Smooth muscle cell (in vitro differentiated cells): Measurements from ENCODE around the gene CCDC136. TPM values are rescaled to one million over a fixed set of nuclear protein-coding genes. Genes with fewer than 3 reads are reported as not detected.

Experiments
- DNase-seq: peaks from one replicate; lab custom pipeline; 2025; ENCODE audit not compliant: unreplicated experiment; lab: John Stamatoyannopoulos, UW
- H2AFZ ChIP-seq: fragments of 200-600 bp; sonication (generic); 2 replicates; pipeline ENCODE4 v1.6.0; 2016; ENCODE audit warnings: antibody characterized with exemption, low read depth, mild to moderate bottlenecking
- H3F3A ChIP-seq: fragments of 200-600 bp; sonication (generic); 2 replicates; pipeline ENCODE4 v1.6.0; 2017; ENCODE audit warnings: antibody characterized with exemption, low read depth
- H3K27ac ChIP-seq: fragments of 200-600 bp; sonication (generic); 2 replicates; pipeline ENCODE4 v1.5.1; 2016; ENCODE audit warnings: low read depth, mild to moderate bottlenecking
- H3K27me3 ChIP-seq: fragments of 200-600 bp; sonication (generic); 2 replicates; pipeline ENCODE4 v1.6.1; 2016; ENCODE audit warnings: low read depth, mild to moderate bottlenecking
- H3K36me3 ChIP-seq: fragments of 200-600 bp; sonication (generic); 2 replicates; pipeline ENCODE4 v1.5.1; 2016; ENCODE audit warnings: low read depth
- H3K4me1 ChIP-seq: fragments of 200-600 bp; sonication (generic); 2 replicates; pipeline ENCODE4 v1.5.1; 2016; ENCODE audit warnings: low read depth
- H3K4me2 ChIP-seq: fragments of 200-600 bp; sonication (generic); 2 replicates; pipeline ENCODE4 v1.6.0; 2016; ENCODE audit warnings: mild to moderate bottlenecking
- H3K4me3 ChIP-seq: fragments of 200-600 bp; sonication (generic); 2 replicates; pipeline ENCODE4 v1.5.1; 2016; ENCODE audit warnings: mild to moderate bottlenecking
- H3K79me2 ChIP-seq: fragments of 200-600 bp; sonication (generic); 2 replicates; pipeline ENCODE4 v1.6.0; 2016; ENCODE audit warnings: low read depth, mild to moderate bottlenecking
- H3K9ac ChIP-seq: fragments of 200-600 bp; sonication (generic); 2 replicates; pipeline ENCODE4 v1.6.0; 2016; ENCODE audit warnings: low read depth
- H3K9me3 ChIP-seq: fragments of 200-600 bp; sonication (generic); replicated peaks from 2 replicates; pipeline ENCODE4 v1.5.1; 2016; ENCODE audit warnings: low read depth
- H4K20me1 ChIP-seq: fragments of 200-600 bp; sonication (generic); 2 replicates; pipeline ENCODE4 v1.6.0; 2016; ENCODE audit warnings: low read depth
- WGBS: methylation state at CpG from one replicate; pipeline ENCODE4 v1.1.7; 2016; ENCODE audit warnings: low lambda C conversion rate; 5-methylcytosine and 5-hydroxymethylcytosine counted together
- polyA plus RNA-seq: library from polyadenylated mRNA; unstranded; fragments of >200 nt; fragmentation: Nextera tagmentation; extraction: Ambion mirVana; gene quantifications from 2 replicates; pipeline ENCODE4 v1.2.1, GENCODE V29; 2016
- total RNA-seq: library from RNA; depleted of rRNA; stranded (reverse); fragments of >200 nt; gene quantifications from 2 replicates; pipeline ENCODE4 v1.2.3, GENCODE V29; 2014
- TF ChIP-seq, protein P1 (sequence below): fragments of 200-600 bp; sonication (generic); IDR thresholded peaks from 2 replicates; pipeline ENCODE4 v1.5.1; 2017; ENCODE audit warnings: borderline replicate concordance, mild to moderate bottlenecking, antibody characterized with exemption; ENCODE audit not compliant: insufficient read depth, poor library complexity, severe bottlenecking

The CCDC136 gene
- total and polyA plus RNA-seq, 2 experiments from 2014 or later: 2.7 to 3.1 TPM

DNA sequence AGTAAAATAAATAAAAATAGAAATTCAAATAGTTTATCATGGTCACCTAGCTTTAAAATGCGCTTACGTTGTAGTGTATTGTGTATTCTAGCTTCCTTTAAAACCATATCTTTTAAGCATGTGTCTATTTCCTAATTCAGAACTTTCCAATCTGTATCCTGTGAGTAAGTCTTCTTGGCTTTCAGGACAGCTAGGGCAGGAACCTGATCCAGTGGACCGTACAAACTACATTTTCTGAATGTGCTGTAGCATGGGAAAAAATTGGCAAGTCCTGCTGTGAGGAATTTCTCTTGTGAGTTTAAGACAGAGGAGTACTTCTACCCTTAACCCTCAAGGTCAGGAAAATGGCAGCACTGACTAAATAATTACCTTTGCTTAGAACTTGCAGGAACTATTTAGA is 28.2 kb upstream of the CCDC136 start:
- peaks cover 53% of the 10 kb centered on the region for H3K36me3 ChIP-seq
- TF ChIP-seq, protein P1, sequence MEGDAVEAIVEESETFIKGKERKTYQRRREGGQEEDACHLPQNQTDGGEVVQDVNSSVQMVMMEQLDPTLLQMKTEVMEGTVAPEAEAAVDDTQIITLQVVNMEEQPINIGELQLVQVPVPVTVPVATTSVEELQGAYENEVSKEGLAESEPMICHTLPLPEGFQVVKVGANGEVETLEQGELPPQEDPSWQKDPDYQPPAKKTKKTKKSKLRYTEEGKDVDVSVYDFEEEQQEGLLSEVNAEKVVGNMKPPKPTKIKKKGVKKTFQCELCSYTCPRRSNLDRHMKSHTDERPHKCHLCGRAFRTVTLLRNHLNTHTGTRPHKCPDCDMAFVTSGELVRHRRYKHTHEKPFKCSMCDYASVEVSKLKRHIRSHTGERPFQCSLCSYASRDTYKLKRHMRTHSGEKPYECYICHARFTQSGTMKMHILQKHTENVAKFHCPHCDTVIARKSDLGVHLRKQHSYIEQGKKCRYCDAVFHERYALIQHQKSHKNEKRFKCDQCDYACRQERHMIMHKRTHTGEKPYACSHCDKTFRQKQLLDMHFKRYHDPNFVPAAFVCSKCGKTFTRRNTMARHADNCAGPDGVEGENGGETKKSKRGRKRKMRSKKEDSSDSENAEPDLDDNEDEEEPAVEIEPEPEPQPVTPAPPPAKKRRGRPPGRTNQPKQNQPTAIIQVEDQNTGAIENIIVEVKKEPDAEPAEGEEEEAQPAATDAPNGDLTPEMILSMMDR: no peak
- no peaks in the 10 kb centered on the region for H3K4me1 ChIP-seq
- H3K27ac ChIP-seq: no peak overlapping the region
- H3K9me3 ChIP-seq: no peaks in the 10 kb centered on the region
- H4K20me1 ChIP-seq: peaks cover 100% of the 10 kb centered on the region
- H3K4me2 ChIP-seq: no peak overlapping the region
- peaks cover 14% of the 10 kb centered on the region for H3F3A ChIP-seq
- 98% methylated on average over 3 of the region's 3 CpGs for WGBS
- no peak overlapping the region for H2AFZ ChIP-seq
- no peaks in the 10 kb centered on the region for H3K27me3 ChIP-seq
- H3K79me2 ChIP-seq: peaks cover 43% of the 10 kb centered on the region
- no peak overlapping the region for H3K4me3 ChIP-seq
- no peak for DNase-seq
- H3K9ac ChIP-seq: no peak overlapping the region

DNA sequence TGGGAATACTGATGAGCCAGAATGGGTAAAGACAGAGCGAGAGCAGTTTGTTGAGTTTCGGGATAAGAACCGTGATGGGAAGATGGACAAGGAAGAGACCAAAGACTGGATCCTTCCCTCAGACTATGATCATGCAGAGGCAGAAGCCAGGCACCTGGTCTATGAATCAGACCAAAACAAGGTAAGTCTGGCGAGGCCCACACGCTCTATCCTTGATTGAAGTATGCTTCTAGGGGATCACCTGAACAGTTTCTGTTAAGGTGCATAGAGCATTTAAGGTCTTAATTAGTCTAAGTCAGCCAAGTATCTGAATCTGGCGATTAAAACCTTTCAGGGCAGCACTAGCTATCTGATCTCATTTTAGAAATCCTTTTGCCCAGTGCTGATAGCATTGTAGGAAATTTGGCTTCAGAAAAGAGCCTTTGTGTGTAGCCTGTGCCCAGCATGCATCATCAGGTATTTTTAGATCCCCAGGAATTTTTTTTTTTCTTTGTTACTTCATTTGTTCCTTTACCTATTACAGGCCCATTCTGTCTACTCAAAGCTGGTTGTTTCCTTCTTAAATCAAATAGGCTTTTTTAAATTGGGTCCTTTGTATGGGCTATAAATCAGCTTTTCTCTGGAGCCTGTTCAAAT is 24.2 kb upstream of the CCDC136 start:
- no peaks in the 10 kb centered on the region for H3K4me1 ChIP-seq
- peaks cover 98% of the 10 kb centered on the region for H4K20me1 ChIP-seq
- no peaks in the 10 kb centered on the region for H3K27me3 ChIP-seq
- 100% methylated on average over 6 of the region's 6 CpGs for WGBS
- H3K79me2 ChIP-seq: peaks cover 20% of the 10 kb centered on the region
- TF ChIP-seq, protein P1: no peak
- no peak overlapping the region for H3K9ac ChIP-seq
- H3K9me3 ChIP-seq: no peaks in the 10 kb centered on the region
- peaks cover 61% of the 10 kb centered on the region for H3K36me3 ChIP-seq
- H3K4me2 ChIP-seq: no peak overlapping the region
- H3K27ac ChIP-seq: no peak overlapping the region
- no peak for DNase-seq
- H2AFZ ChIP-seq: no peak overlapping the region
- H3F3A ChIP-seq: peaks cover 29% of the 10 kb centered on the region
- no peak overlapping the region for H3K4me3 ChIP-seq

DNA sequence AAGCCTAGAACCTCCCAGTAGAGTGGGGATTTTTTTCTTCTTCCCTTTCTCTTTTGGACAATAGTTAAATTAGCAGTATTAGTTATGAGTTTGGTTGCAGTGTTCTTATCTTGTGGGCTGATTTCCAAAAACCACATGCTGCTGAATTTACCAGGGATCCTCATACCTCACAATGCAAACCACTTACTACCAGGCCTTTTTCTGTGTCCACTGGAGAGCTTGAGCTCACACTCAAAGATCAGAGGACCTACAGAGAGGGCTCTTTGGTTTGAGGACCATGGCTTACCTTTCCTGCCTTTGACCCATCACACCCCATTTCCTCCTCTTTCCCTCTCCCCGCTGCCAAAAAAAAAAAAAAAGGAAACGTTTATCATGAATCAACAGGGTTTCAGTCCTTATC is 21.5 kb upstream of the CCDC136 start:
- Histone ChIP-seq H3K27me3 (no peaks in the 10 kb centered on the region), H3K36me3 (peaks cover 43% of the 10 kb centered on the region), H4K20me1 (peaks cover 88% of the 10 kb centered on the region), H2AFZ (no peak overlapping the region), H3K9me3 (no peaks in the 10 kb centered on the region), H3K79me2 (peaks cover 8% of the 10 kb centered on the region), H3K4me2 (no peak overlapping the region), H3K4me1 (no peaks in the 10 kb centered on the region), H3K27ac (no peak overlapping the region), H3K9ac (no peak overlapping the region), H3F3A (peaks cover 38% of the 10 kb centered on the region), H3K4me3 (no peak overlapping the region)
- TF ChIP-seq, protein P1: no peak
- 86% methylated on average over 2 of the region's 2 CpGs for WGBS
- no peak for DNase-seq

DNA sequence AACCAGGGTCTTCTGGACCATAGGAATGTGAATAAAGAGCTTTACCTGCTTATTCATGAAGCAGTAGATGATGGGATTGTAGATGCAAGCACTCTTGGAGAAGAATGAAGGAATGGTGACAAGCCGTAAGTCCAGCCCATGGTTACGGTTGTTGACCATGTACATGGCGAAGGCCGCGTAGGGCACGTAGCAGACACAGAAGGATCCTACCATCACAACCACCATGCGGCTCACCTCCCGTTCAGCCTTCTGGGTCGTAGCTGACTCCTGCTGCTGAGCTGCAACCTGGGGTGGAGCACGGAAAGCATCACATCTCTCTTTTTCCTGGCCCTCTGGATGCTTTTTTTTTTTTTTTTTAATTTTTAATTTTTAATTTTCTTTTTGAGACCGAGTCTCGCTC is 18.2 kb upstream of the CCDC136 start:
- Histone ChIP-seq H3K9me3 (peaks cover 6% of the 10 kb centered on the region), H3K27me3 (no peaks in the 10 kb centered on the region), H3K9ac (no peak overlapping the region), H3K36me3 (peaks cover 30% of the 10 kb centered on the region), H2AFZ (no peak overlapping the region), H3F3A (peaks cover 43% of the 10 kb centered on the region), H3K4me3 (no peak overlapping the region), H3K27ac (no peak overlapping the region), H3K79me2 (no peaks in the 10 kb centered on the region), H3K4me1 (no peaks in the 10 kb centered on the region), H4K20me1 (peaks cover 55% of the 10 kb centered on the region), H3K4me2 (no peak overlapping the region)
- no peak for DNase-seq
- WGBS: 99% methylated on average over 12 of the region's 12 CpGs
- TF ChIP-seq, protein P1: no peak
